Effector memory CD4-positive, alpha-beta T cell (primary cell): ENCODE results near the gene AGAP1.

Experiments
- DNase-seq, 3 donors: peaks; one replicate each; pipeline ENCODE4 v3.0.0-alpha.2; 2020
- H3K27ac ChIP-seq: 2 replicates; pipeline ENCODE4 v1.7.0; 2013; ENCODE audit warnings: mild to moderate bottlenecking, low read length, moderate library complexity; ENCODE audit not compliant: insufficient read depth, poor library complexity, severe bottlenecking
- H3K27me3 ChIP-seq: replicated peaks from 2 replicates; pipeline ENCODE4 v1.7.0; 2013; ENCODE audit warnings: mild to moderate bottlenecking, low read length; ENCODE audit not compliant: insufficient read depth, control insufficient read depth, poor library complexity, severe bottlenecking
- H3K36me3 ChIP-seq: 2 replicates; pipeline ENCODE4 v1.7.0; 2013; ENCODE audit warnings: mild to moderate bottlenecking, low read length, moderate library complexity; ENCODE audit not compliant: control insufficient read depth, insufficient read depth
- H3K4me1 ChIP-seq: 2 replicates; pipeline ENCODE4 v1.7.0; 2013; ENCODE audit warnings: low read length, mild to moderate bottlenecking; ENCODE audit not compliant: control insufficient read depth, insufficient read depth, poor library complexity, severe bottlenecking
- H3K4me3 ChIP-seq: 2 replicates; pipeline ENCODE4 v1.7.0; 2013; ENCODE audit warnings: low read length, low read depth, mild to moderate bottlenecking; ENCODE audit not compliant: insufficient read depth, poor library complexity, severe bottlenecking
- H3K9me3 ChIP-seq: 2 replicates; pipeline ENCODE4 v1.7.0; 2013; ENCODE audit warnings: mild to moderate bottlenecking, low read length, moderate library complexity; ENCODE audit not compliant: control insufficient read depth

AGAP1 gene

DNA sequence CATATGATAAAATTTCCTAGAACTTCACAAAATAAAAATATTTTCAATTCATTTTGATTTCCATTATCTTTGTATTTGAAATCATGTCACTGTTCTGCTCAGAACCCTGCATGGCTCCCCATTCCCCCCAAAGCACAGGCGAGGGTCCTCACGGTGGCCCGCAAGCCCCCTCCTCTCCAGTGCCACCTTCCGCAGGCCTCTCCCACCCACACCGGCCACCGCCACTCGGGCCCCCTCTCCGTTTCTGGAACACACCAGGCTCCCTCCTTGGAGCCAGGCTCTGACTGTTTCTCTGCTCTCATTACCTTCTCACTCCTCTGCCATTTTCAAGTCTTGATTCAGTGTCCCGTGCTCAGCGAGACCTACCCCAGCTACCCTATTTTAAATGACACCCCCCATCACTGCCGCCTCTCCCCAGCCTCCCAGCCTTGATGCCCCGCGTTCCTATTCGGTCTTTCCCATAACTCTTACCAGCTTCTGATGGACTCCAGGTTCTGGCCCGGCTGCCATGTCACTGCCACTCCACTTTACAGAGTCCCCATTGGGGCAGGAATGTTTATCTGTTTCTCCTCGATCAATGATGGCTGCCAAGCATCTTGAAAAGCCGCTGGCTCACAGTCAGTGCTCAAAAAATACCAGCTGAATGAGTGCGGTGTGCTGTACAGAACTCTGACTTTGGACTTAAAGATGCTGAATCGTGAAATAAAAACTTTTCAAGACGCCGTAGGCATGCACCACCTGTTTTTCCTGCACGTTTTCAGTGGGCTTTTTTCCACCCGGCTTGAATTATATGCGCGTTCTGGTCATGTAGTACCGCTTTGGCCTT lies 473.3 kb downstream of the AGAP1 start:
- no peaks in the 10 kb centered on the region for H3K27me3 ChIP-seq
- H3K4me1 ChIP-seq, result no peaks in the 10 kb centered on the region
- H3K4me3 ChIP-seq, result no peak overlapping the region
- no peak overlapping the region for H3K27ac ChIP-seq
- H3K36me3 ChIP-seq, result no peaks in the 10 kb centered on the region
- no peaks in the 10 kb centered on the region for H3K9me3 ChIP-seq
- no peak for DNase-seq

GRCh38 chr2:235968155-235968554 lies 474.3 kb downstream of the AGAP1 start:
- no peak overlapping the region for H3K4me3 ChIP-seq
- no peaks in the 10 kb centered on the region for H3K9me3 ChIP-seq
- H3K27ac ChIP-seq, result no peak overlapping the region
- no peaks in the 10 kb centered on the region for H3K36me3 ChIP-seq
- DNase-seq, result no peak
- no peaks in the 10 kb centered on the region for H3K4me1 ChIP-seq
- H3K27me3 ChIP-seq, result no peaks in the 10 kb centered on the region

DNA sequence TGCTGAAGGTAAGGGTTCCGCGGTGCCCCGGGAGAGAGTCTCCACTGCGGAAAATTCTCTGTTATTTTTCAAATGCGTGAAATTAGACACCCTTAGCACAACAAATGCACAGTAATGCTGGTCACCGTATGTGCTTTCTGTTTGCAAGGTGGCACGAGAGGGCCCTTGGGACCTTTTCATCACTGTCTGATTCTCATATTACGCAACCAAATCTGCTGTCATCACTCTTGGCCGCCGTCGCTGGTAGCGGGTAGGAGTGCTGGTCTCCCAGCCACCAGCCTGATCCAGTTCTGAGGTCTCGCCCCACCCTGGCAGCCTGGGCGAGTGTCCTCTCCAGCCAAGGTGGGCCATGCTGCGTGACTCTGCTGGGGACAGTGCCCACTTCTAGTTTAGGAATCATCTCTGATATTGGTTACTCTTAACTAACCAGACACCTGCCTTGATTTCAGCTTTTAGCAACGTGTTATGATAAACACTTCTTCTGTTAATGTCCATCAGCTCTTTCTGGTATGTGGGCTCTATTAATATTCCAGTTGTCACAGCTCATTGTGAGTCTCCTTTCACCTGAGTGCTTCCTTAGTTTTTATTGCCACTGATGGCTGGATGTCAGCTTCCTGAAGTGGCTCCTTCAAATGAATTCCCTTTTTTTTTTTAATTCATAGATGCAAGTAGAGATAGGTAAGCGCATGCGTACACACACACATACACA lies 474.9 kb downstream of the AGAP1 start:
- no peaks in the 10 kb centered on the region for H3K27me3 ChIP-seq
- H3K9me3 ChIP-seq, result no peaks in the 10 kb centered on the region
- DNase-seq, result no peak
- H3K4me1 ChIP-seq, result no peaks in the 10 kb centered on the region
- H3K4me3 ChIP-seq, result no peak overlapping the region
- H3K27ac ChIP-seq, result no peak overlapping the region
- H3K36me3 ChIP-seq, result no peaks in the 10 kb centered on the region

- no peak overlapping the region for H3K27ac ChIP-seq
- no peaks in the 10 kb centered on the region for H3K4me1 ChIP-seq
- DNase-seq, result no peak
- H3K9me3 ChIP-seq, result no peaks in the 10 kb centered on the region
- H3K4me3 ChIP-seq, result no peak overlapping the region
- H3K27me3 ChIP-seq, result no peaks in the 10 kb centered on the region
- no peaks in the 10 kb centered on the region for H3K36me3 ChIP-seq
Observed at GRCh38 chr2:235970204-235971040, 476.6 kb downstream of the AGAP1 start.

- no peak overlapping the region for H3K4me3 ChIP-seq
- no peaks in the 10 kb centered on the region for H3K36me3 ChIP-seq
- H3K27me3 ChIP-seq, result no peaks in the 10 kb centered on the region
- no peaks in the 10 kb centered on the region for H3K9me3 ChIP-seq
- no peaks in the 10 kb centered on the region for H3K4me1 ChIP-seq
- no peak overlapping the region for H3K27ac ChIP-seq
- no peak for DNase-seq
Observed at GRCh38 chr2:235976516-235976915, 482.7 kb downstream of the AGAP1 start.

DNA sequence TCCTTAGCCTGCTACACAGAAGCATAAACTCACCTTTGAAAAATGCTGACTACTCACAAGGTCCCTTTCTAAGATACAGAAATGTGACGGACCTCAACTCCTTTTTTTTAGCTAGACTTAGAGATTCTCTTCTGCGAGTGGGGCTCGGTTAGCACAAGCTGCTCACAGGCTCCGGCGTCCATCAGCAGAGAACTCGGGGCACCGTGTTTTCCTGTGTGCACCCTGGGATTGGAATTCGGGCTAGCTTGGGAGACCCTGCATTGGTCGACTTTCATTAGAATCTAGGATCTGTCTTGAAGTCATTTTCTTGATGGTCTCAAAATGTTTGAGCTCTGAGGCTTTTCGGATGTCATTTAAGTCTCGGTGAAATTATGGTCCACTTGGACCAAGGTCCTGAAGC lies 483.1 kb downstream of the AGAP1 start:
- Histone ChIP-seq H3K9me3 (no peaks in the 10 kb centered on the region), H3K27ac (no peak overlapping the region), H3K4me3 (no peak overlapping the region), H3K27me3 (no peaks in the 10 kb centered on the region), H3K4me1 (no peaks in the 10 kb centered on the region), H3K36me3 (no peaks in the 10 kb centered on the region)
- no peak for DNase-seq

DNA sequence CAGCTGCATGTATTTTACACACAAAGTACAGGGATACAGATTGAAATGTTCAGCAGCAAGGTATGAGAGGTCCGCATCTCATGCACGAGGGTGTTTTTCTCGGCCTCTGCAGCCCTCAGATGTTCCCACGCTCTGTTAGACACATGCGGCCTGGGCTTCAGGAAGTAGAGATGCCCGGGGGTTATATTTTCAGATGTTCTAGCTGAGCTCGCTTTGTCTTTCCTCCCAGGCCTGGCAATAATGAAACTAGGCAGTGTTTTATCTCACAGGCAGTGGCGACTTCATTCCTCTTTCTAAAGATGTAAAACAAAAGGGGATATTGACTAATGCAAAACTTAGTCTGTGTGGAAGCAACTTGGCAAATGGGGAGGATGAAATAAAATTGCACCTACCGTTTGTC lies 483.6 kb downstream of the AGAP1 start:
- Histone ChIP-seq H3K27ac (no peak overlapping the region), H3K36me3 (no peaks in the 10 kb centered on the region), H3K27me3 (no peaks in the 10 kb centered on the region), H3K4me3 (no peak overlapping the region), H3K4me1 (no peaks in the 10 kb centered on the region), H3K9me3 (no peaks in the 10 kb centered on the region)
- no peak for DNase-seq

DNA sequence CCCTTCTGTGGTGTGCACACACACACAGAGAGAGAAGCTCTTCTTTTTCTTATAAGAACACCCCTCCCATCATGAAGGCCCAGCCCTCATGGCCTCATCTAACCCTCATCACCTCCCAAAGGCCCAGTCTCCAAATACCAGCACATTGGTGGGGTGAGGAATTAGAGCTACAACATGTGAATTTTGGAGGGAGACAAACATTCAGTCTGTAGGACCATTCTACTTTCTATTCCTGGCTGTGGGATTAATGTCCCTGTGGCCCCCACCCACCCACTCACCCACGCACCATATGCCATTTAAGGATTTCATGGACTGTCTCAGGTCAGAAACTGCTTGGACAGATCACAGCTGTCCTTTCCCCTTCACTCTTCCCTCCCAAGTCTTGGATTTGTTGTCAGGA lies 484.2 kb downstream of the AGAP1 start:
- Histone ChIP-seq H3K27me3 (no peaks in the 10 kb centered on the region), H3K36me3 (no peaks in the 10 kb centered on the region), H3K27ac (no peak overlapping the region), H3K4me3 (no peak overlapping the region), H3K4me1 (no peaks in the 10 kb centered on the region), H3K9me3 (no peaks in the 10 kb centered on the region)
- no peak for DNase-seq

GRCh38 chr2:235979037-235979436 lies 485.2 kb downstream of the AGAP1 start:
- H3K4me1 ChIP-seq, result no peaks in the 10 kb centered on the region
- no peaks in the 10 kb centered on the region for H3K27me3 ChIP-seq
- no peaks in the 10 kb centered on the region for H3K36me3 ChIP-seq
- H3K9me3 ChIP-seq, result no peaks in the 10 kb centered on the region
- no peak overlapping the region for H3K27ac ChIP-seq
- no peak for DNase-seq
- no peak overlapping the region for H3K4me3 ChIP-seq
